ENCODE measurements around the gene PDCL3.

DNA sequence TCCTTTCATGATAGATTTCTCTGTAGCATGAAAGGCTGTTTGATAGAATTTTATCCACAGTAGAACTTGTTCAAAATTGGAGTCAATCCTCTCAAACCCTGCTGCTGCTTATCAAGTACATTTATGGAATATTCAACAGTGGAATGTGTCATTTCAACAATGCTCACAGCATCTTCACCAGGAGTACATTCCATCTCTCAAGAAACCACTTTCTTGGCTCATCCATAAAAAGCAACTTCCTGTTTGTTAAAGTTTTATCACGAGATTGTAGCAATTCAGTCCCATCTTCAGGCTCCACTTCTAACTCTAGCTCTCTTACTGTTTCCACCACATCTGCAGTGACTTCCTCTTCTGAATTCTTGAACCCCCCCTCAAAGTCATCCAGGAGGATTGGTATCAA is 29.4 kb downstream of the PDCL3 start:
- TF ChIP-seq, protein P1, sequence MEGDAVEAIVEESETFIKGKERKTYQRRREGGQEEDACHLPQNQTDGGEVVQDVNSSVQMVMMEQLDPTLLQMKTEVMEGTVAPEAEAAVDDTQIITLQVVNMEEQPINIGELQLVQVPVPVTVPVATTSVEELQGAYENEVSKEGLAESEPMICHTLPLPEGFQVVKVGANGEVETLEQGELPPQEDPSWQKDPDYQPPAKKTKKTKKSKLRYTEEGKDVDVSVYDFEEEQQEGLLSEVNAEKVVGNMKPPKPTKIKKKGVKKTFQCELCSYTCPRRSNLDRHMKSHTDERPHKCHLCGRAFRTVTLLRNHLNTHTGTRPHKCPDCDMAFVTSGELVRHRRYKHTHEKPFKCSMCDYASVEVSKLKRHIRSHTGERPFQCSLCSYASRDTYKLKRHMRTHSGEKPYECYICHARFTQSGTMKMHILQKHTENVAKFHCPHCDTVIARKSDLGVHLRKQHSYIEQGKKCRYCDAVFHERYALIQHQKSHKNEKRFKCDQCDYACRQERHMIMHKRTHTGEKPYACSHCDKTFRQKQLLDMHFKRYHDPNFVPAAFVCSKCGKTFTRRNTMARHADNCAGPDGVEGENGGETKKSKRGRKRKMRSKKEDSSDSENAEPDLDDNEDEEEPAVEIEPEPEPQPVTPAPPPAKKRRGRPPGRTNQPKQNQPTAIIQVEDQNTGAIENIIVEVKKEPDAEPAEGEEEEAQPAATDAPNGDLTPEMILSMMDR (IDR thresholded peaks at IDR 0.05; ENCODE audit: low read length) = no peak
- no peak for TF ChIP-seq EZH2 (optimal IDR thresholded peaks at IDR 0.05; ENCODE audit: low read depth, low read length)

Data from MM.1S (cell line).